Measurements from ENCODE around the gene N4BP2L1. TPM values are rescaled to one million over a fixed set of nuclear protein-coding genes. Genes with fewer than 3 reads are reported as not detected.

N4BP2L1 gene
- polyA plus RNA-seq, 1 of the 3 experiments (the other 2 are of a cell fraction), result 1.2 TPM

DNA sequence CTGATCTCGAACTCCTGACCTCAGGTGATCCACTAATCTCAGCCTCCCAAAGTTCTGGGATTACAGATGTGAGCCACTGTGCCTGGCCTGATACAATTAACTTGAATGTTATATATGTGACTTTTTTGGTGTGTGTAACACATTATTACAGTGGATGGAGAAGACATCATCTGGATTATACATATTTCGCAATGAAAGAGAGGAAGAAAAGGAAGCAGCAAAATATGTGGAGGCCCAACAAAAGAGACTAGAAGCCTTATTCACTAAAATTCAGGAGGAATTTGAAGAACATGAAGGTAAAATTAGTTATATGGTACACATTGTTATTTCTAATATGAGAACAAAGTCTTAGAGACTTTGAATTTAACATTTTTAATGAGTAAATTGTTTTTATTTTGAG lies 57.1 kb downstream of the N4BP2L1 start:
- CTCF ChIA-PET, result no interaction called here
- 100% methylated on average over 2 of the region's 2 CpGs for WGBS (ENCODE audit: low lambda C conversion rate)
- Histone ChIP-seq H3K4me1 (ENCODE audit: control insufficient read depth in 1 of 2, insufficient read depth in 2 of 2, low read depth in 1 of 2, low read length in 1 of 2) (no peaks in the 10 kb centered on the region), H4K20me1 (ENCODE audit: insufficient read depth) (no peaks in the 10 kb centered on the region), H3K9ac (no peak overlapping the region), H3K9me2 (no peaks in the 10 kb centered on the region), H3K4me2 (no peak overlapping the region), H3K27me3 (ENCODE audit: insufficient read depth) (no peaks in the 10 kb centered on the region), H3K27ac (ENCODE audit: low read depth in 2 of 2, low read length in 1 of 2) (no peak overlapping the region), H3K79me2 (ENCODE audit: insufficient read depth) (no peaks in the 10 kb centered on the region), H3K9me3 (no peaks in the 10 kb centered on the region), H3K4me3 (ENCODE audit: low read depth in 2 of 2, low read length in 1 of 2) (no peak overlapping the region), H2AFZ (ENCODE audit: low read depth) (no peak overlapping the region), H3F3A (replicated peaks; ENCODE audit: insufficient read depth) (no peaks in the 10 kb centered on the region), H3K36me3 (replicated peaks in 1 of 2; ENCODE audit: control insufficient read depth in 1 of 2, insufficient read depth in 2 of 2, low read length in 1 of 2) (peaks cover 0 to 15% of the 10 kb centered on the region in 2 experiments)
- no peak for DNase-seq
- TF ChIP-seq, protein P1, sequence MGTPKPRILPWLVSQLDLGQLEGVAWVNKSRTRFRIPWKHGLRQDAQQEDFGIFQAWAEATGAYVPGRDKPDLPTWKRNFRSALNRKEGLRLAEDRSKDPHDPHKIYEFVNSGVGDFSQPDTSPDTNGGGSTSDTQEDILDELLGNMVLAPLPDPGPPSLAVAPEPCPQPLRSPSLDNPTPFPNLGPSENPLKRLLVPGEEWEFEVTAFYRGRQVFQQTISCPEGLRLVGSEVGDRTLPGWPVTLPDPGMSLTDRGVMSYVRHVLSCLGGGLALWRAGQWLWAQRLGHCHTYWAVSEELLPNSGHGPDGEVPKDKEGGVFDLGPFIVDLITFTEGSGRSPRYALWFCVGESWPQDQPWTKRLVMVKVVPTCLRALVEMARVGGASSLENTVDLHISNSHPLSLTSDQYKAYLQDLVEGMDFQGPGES (IDR thresholded peaks at IDR 0.05; ENCODE audit: low read depth, low read length), result no peak
- TF ChIP-seq, protein P2, sequence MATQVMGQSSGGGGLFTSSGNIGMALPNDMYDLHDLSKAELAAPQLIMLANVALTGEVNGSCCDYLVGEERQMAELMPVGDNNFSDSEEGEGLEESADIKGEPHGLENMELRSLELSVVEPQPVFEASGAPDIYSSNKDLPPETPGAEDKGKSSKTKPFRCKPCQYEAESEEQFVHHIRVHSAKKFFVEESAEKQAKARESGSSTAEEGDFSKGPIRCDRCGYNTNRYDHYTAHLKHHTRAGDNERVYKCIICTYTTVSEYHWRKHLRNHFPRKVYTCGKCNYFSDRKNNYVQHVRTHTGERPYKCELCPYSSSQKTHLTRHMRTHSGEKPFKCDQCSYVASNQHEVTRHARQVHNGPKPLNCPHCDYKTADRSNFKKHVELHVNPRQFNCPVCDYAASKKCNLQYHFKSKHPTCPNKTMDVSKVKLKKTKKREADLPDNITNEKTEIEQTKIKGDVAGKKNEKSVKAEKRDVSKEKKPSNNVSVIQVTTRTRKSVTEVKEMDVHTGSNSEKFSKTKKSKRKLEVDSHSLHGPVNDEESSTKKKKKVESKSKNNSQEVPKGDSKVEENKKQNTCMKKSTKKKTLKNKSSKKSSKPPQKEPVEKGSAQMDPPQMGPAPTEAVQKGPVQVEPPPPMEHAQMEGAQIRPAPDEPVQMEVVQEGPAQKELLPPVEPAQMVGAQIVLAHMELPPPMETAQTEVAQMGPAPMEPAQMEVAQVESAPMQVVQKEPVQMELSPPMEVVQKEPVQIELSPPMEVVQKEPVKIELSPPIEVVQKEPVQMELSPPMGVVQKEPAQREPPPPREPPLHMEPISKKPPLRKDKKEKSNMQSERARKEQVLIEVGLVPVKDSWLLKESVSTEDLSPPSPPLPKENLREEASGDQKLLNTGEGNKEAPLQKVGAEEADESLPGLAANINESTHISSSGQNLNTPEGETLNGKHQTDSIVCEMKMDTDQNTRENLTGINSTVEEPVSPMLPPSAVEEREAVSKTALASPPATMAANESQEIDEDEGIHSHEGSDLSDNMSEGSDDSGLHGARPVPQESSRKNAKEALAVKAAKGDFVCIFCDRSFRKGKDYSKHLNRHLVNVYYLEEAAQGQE (IDR thresholded peaks at IDR 0.05; ENCODE audit: low read depth, low read length), result no peak
- TF ChIP-seq POLR2AphosphoS5 (IDR thresholded peaks at IDR 0.05; ENCODE audit: low read depth, low read length), result no peak
- no peak for TF ChIP-seq MAX (IDR thresholded peaks at IDR 0.05; ENCODE audit: low read depth)
- TF ChIP-seq GABPA (IDR thresholded peaks at IDR 0.05; ENCODE audit: low read depth), result no peak
- no peak for TF ChIP-seq SIN3A (IDR thresholded peaks at IDR 0.05; ENCODE audit: borderline replicate concordance, low read depth, low read length)
- TF ChIP-seq USF1 (IDR thresholded peaks at IDR 0.05; ENCODE audit: borderline replicate concordance, low read depth), result no peak
- TF ChIP-seq, protein P3, sequence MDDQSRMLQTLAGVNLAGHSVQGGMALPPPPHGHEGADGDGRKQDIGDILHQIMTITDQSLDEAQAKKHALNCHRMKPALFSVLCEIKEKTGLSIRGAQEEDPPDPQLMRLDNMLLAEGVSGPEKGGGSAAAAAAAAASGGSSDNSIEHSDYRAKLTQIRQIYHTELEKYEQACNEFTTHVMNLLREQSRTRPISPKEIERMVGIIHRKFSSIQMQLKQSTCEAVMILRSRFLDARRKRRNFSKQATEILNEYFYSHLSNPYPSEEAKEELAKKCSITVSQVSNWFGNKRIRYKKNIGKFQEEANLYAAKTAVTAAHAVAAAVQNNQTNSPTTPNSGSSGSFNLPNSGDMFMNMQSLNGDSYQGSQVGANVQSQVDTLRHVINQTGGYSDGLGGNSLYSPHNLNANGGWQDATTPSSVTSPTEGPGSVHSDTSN (IDR thresholded peaks at IDR 0.05), result no peak
- no peak for TF ChIP-seq RAD21 (IDR thresholded peaks at IDR 0.05; ENCODE audit: low read length)
- no peak for TF ChIP-seq FOSL2 (IDR thresholded peaks at IDR 0.05; ENCODE audit: borderline replicate concordance, low read depth)
- TF ChIP-seq TCF12 (IDR thresholded peaks at IDR 0.05), result no peak
- POLR2A ChIA-PET, result no interaction called here

All from SK-N-SH (cell line).